ENCODE data around the gene ZFAND2B.

The ZFAND2B gene

DNA sequence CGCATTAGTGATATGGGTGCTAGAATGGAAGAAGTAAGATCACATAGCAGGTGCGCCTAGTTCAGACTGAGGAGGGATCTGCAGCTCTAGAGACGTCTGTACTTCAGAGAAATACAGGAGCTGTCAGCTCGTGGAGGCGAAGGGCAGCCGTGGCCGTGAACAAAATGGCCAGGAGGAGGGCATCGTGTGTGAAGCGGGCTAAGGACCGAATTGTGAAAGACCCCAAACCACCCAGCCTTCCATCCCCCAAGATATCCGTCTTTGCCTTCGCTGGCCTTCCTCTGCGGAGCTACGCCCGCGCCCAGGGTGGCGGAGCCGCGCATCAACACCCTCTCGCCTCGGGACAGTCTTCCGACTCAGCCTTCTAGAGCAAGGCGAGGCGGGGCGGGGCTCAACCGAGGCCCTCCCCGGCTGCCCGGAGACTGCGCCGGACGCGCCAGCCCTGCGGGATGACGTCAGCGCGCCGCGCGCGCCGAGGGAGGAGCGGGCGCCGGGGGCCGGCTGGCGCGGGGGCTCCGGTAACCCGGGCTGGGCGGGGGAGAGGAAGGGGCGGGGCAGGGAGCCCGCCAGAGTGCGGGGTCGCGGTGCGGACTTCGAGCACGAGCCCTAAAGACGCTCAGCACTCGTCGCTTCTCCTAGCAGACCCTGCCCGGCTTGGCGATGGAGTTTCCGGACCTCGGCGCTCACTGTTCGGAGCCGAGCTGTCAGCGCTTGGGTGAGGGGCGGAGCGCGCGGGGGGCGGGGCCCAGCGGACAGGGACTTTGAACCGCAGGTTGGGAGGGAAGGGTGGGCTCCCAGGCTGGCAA, at the start of gene ZFAND2B:
Gene ZFAND2B (plus strand): TSS at position 455 of the 806 bp plus-strand sequence. CDS start 206 bp downstream, at position 661.
- peak; percentile 87 for DNase-seq

DNA sequence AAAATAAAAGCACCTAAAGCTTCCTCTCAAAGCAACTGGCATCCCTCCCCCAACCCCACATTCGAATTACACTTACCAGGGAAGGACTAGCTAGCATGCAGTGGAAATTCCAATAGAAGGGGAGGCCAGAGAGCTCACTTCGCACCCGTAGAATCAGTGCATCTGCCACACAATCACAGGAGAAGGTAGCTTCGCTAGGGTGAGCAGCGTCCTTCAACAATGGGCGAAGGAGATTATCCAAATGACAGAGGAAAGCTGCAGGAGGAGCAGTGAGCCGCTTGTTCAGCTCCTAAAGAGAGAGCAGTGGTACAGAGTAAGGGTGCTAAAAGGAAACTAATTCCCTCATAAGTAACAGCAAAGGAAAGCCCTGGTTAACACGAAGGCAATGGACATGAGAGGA, 49.2 kb upstream of the ZFAND2B start:
- DNase-seq = no peak

DNA sequence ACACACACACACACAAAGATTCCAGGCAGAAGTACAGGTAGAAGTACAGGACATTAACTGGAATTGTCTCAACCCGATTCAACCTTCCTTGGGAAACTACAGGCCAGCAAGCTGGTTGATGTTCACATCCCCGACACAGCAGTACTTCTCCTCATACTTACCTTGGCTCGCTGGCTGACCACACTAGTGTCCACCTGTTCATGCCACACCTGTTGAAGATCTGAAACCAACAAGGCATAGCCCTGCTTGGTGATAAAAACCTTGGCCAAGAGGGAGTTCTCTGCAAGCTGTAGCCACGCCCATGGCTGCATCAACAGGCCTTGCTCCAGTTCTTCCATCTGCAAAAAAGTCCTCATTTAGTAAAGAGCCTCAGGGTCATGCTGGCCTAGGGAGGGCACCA, 48.6 kb upstream of the ZFAND2B start:
- DNase-seq = no peak

DNA sequence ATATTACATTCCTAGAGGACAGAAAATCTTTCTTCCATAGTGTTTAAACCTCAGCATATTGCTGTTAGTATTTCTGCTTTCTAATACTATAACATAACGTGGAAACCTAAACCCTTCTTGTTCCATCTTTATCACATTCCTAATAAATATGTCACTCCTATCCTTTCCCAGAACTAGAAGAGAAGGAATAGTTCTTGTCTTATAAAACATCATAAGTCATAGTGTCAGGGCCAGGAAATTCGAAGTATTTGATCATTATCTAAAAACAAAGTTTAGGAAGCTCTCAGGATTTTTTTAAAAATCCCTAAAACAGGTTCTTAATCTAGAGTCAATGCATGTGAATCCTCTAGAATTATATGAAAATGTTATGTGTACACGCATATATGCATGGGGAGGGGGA, 48.0 kb upstream of the ZFAND2B start:
- DNase-seq = no peak

- no peak for DNase-seq
Observed at GRCh38 chr2:219159771-219160185, 46.8 kb upstream of the ZFAND2B start.

GRCh38 chr2:219160186-219161017, 46.2 kb upstream of the ZFAND2B start, which contains the start of gene NHEJ1:
TSS of gene NHEJ1 (minus strand) at chr2:219160815. CDS start at chr2:219158362, 2,453 bp downstream.
- DNase-seq = peak; percentile 93

DNA sequence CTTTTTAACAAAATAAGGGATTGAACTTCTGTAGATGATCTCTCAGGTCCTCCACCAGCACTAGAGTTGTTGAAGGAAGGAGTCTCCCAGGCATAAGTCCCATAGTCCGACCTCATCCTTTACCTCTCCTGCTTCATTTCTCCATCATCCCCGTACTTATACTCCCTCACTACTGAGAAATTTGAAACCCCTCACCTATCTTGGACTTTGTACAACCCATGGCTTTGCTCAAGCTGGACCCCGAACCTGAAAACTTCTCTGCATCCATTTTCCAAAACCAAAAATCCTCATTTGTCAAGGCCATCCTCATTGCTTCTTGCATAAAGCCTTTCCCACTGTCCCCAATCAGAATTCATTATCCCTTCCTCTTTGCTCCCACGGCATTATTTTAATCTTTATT, 45.5 kb upstream of the ZFAND2B start:
- DNase-seq = no peak

- no peak for DNase-seq
Observed at GRCh38 chr2:219163156-219163555, 43.4 kb upstream of the ZFAND2B start.

GRCh38 chr2:219165058-219165911, 41.3 kb upstream of the ZFAND2B start:
- no peak for DNase-seq

DNA sequence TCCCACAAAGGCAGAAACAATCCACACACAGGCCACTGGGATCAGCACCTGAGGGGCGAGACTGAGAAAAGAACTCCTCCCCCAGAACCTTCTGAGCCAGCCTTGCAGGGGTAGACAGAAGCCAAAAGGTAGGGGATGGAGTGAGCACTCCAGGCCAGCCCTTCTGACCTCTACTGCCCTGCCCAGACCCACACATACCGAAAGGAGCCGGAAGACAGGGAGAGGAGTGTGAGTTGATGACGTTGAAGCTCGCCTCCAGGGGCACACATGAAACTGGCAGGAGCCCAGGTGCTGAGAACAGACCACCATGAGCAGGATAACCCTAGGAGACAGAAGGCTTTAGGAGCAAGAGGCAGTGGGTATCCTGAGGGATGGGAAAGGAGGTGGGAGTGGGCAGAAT, 38.6 kb upstream of the ZFAND2B start:
- DNase-seq = no peak

- no peak for DNase-seq
Observed at GRCh38 chr2:219168526-219168925, 38.1 kb upstream of the ZFAND2B start.

DNA sequence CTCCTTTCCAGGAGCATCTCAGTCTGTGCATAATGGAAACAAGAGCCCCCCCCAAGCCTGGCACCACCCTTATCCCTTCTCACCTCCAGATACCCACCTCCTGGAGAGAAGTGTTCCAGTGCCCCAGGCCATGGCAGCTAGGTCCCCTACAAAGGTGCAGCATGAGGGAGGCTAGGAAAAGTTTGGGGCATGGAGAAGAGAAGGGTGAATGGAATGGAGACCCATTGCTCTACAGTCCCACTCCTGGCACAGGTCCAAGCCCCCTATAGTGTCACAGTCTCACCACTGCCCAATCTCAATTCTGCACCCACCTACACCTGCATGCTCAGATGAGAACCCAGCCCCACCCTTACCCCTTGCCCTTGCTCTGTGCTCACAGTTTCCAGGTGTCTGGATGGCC, 37.6 kb upstream of the ZFAND2B start:
- no peak for DNase-seq

GRCh38 chr2:219169930-219170654, 36.5 kb upstream of the ZFAND2B start, which contains the start of gene SLC23A3:
TSS of gene SLC23A3 (minus strand) at chr2:219170029. CDS start at chr2:219169984, 45 bp downstream.
- no peak for DNase-seq

DNA sequence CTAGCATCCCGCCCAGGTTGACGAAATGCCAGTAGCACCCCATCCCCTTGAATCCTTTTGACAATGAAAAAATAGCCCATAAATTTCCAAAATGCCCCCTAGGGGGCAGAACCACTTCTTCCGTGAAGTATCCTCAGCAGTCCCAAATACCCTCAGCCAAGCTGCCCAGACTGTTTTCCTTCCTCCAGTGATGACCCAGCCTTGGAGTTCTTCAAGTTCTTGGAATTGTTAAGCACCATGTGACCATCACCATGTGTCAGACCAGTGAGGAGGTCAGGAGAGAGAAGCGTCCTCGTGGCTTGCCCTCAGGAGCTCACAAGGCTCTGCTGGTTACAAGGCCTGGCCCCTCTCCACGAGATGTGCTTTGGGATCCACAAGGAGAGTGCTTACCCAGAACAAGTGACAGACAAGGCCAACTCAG, 35.3 kb upstream of the ZFAND2B start:
- no peak for DNase-seq

- DNase-seq = no peak
Observed at GRCh38 chr2:219172231-219173154, 34.1 kb upstream of the ZFAND2B start.

- DNase-seq = no peak
Observed at GRCh38 chr2:219173176-219173575, 33.4 kb upstream of the ZFAND2B start.

DNA sequence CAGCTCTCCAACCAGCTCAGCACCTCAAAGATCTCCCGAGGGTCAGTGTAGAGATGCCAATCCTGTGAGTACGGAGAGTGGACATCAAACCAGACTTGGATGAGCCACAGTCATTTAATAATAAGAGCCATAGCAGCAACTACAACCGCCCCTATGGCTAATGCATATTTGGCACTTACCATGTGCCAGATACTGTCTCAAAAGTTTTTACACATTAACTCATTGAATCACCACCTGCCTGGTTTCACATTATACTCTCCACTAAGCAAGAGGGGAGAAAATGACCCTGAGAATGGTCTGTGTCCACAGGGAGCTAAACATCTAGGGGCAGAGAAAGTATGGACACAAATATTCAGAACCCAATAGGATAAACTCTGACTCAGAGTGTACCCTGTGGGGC, 32.4 kb upstream of the ZFAND2B start:
- no peak for DNase-seq

GRCh38 chr2:219174801-219175200, 31.8 kb upstream of the ZFAND2B start:
- no peak for DNase-seq

GRCh38 chr2:219175486-219175885, 31.1 kb upstream of the ZFAND2B start:
- DNase-seq = no peak

- no peak for DNase-seq
Observed at GRCh38 chr2:219175928-219176817, 30.4 kb upstream of the ZFAND2B start.

All from GOT3 (cell line).